22Rv1 (cell line): ENCODE results near the gene SORBS1.
A peak's percentile ranks its signal among the peaks of the same experiment; 100 is the strongest.

Source experiments
- H3K27ac ChIP-seq: fragments of 450-650 bp; 2 replicates; pipeline ENCODE4 v1.5.1; 2017
- ZFX ChIP-seq: fragments of 450-650 bp; IDR thresholded peaks from 2 replicates; pipeline ENCODE4 v1.6.1; 2017; ENCODE audit warnings: antibody characterized with exemption, borderline replicate concordance
- TF ChIP-seq, protein P1 (sequence below): fragments of 450-650 bp; IDR thresholded peaks from 2 replicates; pipeline ENCODE4 v1.5.1; 2017; ENCODE audit warnings: mild to moderate bottlenecking

SORBS1 gene

GRCh38 chr10:95482501-95483233, 78.5 kb downstream of the SORBS1 start:
- peak overlapping the region; percentile 44; the same call in 1 of the 2 replicates for H3K27ac ChIP-seq
- TF ChIP-seq, protein P1, sequence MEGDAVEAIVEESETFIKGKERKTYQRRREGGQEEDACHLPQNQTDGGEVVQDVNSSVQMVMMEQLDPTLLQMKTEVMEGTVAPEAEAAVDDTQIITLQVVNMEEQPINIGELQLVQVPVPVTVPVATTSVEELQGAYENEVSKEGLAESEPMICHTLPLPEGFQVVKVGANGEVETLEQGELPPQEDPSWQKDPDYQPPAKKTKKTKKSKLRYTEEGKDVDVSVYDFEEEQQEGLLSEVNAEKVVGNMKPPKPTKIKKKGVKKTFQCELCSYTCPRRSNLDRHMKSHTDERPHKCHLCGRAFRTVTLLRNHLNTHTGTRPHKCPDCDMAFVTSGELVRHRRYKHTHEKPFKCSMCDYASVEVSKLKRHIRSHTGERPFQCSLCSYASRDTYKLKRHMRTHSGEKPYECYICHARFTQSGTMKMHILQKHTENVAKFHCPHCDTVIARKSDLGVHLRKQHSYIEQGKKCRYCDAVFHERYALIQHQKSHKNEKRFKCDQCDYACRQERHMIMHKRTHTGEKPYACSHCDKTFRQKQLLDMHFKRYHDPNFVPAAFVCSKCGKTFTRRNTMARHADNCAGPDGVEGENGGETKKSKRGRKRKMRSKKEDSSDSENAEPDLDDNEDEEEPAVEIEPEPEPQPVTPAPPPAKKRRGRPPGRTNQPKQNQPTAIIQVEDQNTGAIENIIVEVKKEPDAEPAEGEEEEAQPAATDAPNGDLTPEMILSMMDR: no peak

GRCh38 chr10:95480901-95481491, 80.2 kb downstream of the SORBS1 start:
- no peak for TF ChIP-seq ZFX
- TF ChIP-seq, protein P1: no peak
- H3K27ac ChIP-seq: no peak overlapping the region

DNA sequence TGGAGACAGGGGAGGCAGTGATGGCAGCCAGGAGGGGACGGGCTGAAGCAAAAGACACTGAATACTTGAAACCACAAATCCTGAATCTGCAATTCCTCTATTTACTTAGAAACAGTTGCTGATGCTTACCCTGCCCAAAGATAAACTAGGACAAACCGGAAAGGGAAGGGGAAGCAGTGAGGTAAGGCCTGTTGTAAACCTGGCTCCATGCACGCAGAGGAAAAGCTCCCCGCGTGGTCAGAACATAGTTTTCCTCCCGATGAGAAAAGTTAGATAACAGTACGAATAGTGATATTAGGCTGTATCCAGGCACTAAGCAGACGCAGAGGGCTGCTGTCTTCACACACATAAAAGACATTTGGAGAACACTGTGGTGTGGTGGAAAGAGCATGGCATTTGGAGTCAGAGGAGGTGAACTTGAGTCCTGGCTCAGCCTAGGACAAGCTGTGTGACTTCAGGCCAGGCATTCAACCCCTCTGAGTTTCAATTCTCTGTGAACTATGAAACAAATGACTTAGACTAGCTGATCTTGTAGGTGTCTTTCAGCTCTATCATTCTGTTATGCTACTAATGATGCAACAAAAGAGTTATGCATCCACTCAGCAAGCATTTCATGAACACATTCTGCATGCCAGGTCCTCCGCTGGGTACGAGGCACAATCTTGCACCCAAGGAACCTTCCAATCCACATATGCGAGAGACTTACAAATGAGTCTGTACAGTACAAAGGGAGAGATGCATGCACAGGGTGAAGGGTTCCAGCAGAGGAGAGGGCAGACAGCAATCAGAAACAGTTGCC, 80.9 kb downstream of the SORBS1 start:
- TF ChIP-seq, protein P1: no peak
- no peak for TF ChIP-seq ZFX
- no peak overlapping the region for H3K27ac ChIP-seq

GRCh38 chr10:95478935-95479334, 82.2 kb downstream of the SORBS1 start:
- no peak overlapping the region for H3K27ac ChIP-seq
- no peak for TF ChIP-seq ZFX
- TF ChIP-seq, protein P1: no peak

- no peak overlapping the region for H3K27ac ChIP-seq
- TF ChIP-seq, protein P1: no peak
- TF ChIP-seq ZFX: no peak
Measured at GRCh38 chr10:95478185-95478584, 83.0 kb downstream of the SORBS1 start.

DNA sequence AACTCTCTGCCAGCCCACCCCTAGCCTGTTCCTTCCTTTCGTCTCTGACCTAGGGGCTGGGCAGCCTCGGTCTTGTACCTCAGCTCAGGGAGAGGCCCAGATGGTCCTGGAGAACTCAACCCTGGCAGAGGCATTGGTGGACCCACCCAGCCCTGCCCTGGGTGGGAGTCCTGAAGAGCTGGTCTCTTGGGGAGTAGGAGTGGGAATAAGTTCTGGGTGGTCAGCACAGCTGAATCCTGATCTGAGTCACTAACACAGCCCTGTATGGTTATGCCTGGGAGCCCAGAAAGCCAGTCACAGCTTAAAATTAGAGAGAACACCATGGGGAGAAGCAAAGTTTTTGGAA, 84.0 kb downstream of the SORBS1 start:
- no peak for TF ChIP-seq ZFX
- TF ChIP-seq, protein P1: no peak
- peak overlapping the region; percentile 85 for H3K27ac ChIP-seq
